ENCODE results near the gene CHST13.

CHST13 gene

GRCh38 chr3:126543457-126544061 lies 19.6 kb downstream of the CHST13 start:
- no peak for DNase-seq

GRCh38 chr3:126544596-126545281 lies 20.8 kb downstream of the CHST13 start:
- DNase-seq, result no peak

GRCh38 chr3:126545544-126545943 lies 21.6 kb downstream of the CHST13 start:
- DNase-seq, result no peak

DNA sequence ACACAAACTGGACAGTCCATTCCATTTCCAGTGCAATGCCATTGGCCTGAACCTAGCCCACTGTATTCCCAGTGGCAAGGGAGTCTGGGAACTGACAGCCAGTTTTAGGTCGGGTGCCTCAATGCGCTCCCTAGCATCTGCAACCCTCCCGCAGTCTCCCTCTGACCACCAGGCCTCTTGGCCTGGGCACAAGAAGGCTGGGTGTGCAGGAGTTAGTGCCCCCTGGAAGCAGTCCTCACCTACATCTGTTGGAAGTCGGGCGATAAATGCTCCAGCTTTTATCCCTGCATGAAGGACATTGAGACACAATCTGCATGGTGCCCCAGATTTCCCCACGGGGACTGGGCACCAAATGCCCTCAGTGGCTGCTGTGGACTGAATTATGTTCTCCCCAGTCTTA lies 22.1 kb downstream of the CHST13 start:
- DNase-seq, result no peak

- DNase-seq, result no peak
These were observed 22.7 kb downstream of the CHST13 start for GRCh38 chr3:126546549-126547239.

DNA sequence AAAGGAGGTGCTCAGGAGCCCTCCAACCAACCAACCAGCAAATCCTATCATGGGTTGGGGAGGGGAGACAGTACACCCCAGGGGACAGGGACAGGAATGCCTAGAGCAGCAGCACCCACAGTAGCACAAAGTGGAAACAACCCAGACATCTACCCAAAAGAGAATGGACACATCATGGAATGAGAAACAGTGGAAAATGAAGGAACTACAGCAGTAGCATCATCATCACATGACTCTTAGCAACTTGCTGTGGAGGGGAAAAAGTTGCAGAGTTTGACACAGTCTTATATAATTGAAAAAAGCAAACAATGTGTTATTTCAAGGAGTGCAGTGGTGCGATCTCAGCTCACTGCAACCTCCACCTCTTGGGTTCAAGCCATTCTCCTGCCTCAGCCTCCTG lies 23.8 kb downstream of the CHST13 start:
- no peak for DNase-seq

- no peak for DNase-seq
These were observed 24.9 kb downstream of the CHST13 start for GRCh38 chr3:126548556-126549466.

GRCh38 chr3:126549861-126550487 lies 26.0 kb downstream of the CHST13 start:
- no peak for DNase-seq

GRCh38 chr3:126550488-126551051 lies 26.6 kb downstream of the CHST13 start:
- DNase-seq, result no peak

GRCh38 chr3:126551121-126551838 lies 27.3 kb downstream of the CHST13 start:
- no peak for DNase-seq

DNA sequence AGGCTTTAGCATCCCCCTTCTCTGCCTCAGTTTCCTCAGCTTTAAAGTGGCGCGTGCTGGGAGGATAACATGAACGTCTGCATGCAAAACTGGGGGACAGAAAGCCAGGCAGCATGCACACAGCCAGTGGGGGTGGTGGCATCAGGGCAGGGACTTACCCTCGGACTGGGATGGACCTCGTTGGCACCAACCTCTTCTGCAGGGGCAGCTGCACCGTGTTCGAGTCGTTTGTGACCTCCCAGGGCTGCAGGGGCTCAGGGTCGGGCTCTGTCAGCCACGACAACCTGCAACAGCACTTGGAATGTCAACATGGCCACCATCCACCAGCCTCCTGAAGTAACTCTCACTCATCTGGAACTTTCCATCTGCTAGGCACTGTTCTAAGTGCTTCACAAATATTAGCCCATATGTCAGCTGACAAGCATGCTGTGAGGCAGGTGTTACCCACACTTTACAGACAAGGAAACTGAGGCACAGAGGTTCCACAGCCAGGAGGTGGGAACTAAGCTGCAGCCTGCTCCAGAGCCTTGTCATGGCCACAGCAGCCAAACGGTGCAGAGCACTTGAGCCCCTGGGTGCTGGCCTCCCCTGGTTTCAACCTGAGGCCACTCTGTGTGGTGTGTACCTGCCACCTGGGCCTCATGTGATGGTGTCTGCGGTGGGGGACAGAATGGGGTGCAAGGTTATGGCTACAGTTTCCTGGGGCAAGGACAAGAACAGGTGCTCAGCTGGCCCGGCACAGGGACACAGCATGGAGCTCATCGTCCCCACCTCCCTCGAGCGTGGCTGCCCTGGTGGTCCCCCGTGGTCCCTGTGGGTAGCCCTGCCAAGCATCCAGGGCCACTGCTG lies 28.1 kb downstream of the CHST13 start:
- DNase-seq, result no peak

GRCh38 chr3:126552688-126553283 lies 28.8 kb downstream of the CHST13 start:
- DNase-seq, result no peak

DNA sequence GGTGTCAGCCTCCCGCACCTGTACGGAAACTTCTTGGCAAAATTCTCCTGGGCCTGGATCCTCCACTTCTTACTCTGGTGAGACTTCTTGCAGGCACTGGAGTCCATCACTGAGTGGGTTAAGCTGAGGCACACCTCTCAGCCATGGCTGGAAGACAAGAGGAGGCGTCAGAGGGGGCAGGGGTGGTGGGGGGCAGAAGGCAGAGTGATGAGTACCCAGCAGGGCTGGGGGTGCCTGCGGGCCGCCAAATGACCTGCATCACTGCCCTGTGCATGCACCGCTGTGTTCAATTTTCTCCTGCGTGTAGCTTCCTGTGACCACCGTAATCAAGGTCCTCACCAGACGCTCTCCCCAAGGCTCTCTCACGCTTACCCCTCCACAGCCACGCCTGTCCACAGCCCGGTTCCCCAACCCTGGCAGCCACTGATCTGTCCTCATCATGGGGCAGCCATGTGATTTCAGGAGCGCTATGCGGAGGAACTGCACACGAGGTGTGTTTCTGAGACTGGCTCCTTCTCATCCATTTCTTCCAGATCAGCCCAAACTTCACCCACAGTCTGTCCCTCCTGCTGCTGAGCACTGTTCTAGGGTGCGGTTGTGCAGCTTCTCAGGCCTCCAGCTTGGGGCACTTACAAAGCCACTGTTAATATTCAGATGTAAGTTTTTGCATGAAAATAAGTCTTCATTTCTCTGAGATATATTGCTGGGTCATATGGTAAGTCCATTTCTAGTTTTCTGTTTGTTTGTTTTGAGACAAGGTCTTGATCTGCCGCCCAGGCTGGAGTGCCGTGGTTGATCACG lies 29.5 kb downstream of the CHST13 start:
- no peak for DNase-seq

DNA sequence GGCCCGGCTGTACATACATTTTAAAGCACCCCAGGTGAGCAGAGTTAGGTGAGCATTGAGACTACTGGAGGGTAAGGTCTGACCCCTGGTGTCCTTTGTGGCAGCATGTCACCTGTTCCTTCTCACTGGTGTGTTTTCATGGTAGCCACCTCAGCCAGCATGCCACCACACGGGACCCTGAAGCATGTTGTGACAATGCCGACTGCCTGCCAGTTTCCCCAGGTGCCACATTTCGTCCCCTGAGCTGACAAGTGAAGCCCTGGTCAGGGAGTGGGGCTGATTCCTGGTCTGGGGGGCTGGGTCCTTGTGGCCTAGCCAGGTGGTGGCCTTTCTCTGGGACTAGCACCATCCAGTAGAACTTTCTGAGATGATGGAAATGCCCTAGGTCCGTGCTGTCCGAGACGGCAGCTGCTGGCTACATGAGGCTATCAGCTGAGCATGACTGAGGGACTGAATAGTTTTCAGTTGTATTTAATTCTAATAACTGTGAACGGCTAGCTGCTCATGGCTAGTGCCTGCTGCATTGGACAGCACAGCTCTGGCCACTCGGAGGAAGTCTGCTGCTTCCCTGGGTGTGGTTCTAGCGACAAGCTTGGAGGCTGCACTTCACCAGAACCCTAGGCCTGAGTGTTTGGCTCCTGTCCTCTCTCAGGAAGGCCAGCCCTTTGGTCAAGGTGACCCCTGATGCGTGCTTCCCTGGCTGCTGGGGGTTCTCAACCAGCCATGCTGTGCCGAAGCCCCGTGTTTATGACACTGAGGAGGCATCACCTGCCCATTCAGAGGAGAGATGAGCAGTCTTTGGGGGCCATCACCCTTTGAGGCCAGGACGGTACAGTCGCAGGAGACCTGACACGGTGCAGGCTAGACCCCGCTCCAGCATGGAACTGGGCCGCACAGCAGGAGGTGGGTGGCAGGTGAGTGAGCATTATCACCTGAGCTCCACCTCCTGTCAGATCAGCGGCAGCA lies 30.9 kb downstream of the CHST13 start:
- no peak for DNase-seq

DNA sequence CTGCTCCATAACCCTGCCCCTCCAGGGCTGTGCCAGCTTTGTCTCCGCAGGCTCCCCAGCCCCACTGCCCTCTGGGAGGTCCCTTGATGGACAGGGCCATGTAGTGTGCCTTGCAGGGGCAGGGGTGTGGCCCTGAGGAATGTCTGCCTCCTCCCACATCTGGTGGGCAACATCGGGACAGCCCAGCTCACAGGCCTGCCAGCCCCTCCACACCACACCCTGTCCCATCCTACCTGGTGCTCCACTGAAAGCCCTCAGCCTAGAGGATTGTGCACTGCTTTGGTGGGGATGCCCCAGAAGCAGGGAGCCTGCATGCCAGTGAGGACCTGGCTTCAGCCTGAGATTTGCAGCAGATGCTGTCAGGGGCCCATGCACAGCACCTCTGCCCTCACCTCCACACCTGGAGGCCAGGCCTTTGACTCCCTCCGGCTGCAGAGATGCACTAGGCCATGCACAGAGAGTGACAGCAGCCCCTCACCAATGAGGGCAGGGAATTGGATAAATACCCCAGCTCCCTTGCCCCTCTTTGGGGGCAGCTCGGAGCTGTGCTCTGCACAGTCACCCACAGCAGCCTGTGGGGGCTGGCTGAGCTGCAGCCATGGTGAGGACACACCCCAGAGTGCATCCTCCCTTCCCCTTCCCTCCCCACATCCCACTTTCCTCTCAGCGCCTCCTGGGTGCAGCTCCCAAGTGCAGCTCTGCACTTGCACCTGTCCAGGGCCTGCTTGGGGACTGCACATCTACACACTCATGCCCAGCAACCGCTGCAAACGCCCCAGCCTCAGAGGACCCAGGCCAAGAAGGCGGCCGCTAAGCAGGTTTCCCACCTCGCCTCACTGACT lies 32.1 kb downstream of the CHST13 start:
- DNase-seq, result no peak

DNA sequence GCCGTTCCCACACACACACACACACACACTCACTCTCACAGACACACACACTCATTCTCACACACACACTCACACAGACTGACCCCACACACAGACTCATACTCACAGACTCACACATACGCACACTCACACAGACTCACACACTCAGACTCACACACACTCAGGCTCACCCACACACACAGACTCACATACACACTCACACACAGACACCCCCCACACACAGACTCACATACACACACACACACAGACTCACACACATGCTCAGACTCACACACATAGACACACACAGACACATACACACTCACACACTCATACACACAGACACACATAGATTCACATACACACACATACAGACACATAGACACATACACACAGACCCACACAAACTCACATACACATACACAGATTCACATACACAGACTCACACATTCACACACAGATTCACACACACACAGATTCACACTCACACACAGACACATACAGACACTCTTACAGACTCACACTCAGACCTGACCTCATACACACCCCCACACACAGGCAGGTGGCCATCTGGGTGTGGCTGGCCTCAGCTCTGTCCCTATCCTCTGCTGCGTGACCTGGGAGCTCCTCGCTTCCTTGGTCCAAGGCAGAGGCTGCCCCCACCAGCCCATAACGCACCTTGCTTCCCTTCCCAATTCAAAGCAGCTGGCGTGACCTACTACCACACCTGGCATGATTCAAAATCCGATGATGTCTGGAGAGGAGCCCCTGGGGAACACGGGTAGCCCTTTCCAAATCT lies 32.9 kb downstream of the CHST13 start:
- no peak for DNase-seq

GRCh38 chr3:126557415-126557745 lies 33.4 kb downstream of the CHST13 start:
- DNase-seq, result no peak

Measured in stimulated activated CD4-positive, alpha-beta T cell treated with anti-CD3 and anti-CD28 coated beads, Interleukin-2, amount 100 ng/mL, for 48 hours (primary cell).